ENCODE results near the gene RHOF.

DNA sequence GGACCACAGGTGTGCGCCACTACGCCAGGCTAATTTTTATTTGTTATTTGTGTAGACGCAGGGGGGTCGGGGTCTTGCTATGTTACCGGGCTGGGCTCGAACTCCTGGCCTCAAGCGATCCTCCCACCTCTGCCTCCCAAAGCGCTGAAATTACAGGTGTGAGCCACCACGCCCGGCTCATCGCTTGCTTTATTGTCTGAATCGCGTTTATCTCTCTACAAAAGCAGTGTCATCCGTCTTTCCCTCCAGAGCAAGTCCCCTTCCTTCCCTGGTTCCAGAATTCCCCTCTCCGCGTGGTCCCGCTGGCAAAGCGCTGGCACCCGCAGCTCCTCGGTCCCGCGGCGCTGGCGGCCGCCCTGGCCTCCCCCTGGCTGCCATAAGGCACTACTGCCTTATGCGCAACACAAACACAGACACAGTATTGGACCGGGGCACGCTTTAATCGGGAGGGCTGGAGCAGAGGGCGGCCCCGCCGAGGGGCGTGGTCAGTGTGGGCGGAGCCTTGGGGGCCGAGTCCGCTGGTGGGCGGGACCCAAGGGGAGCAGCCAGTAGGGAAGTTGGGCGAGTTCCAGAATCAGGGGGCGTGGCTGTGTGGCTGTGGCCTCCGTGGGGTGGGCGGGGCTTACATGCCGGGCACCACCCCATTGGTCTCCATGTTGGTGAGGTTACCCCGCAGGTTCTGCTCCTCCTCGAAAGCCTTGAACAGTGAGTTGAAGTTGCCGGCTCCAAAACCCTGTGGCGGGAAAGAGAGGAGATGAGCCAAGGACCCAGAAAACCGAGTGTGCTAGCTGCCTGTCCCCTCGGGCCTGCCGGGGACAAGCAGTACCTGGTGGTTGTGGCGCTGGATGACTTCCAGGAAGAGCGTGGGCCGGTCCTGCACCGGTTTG is 45.9 kb upstream of the RHOF start:
- TF ChIP-seq, protein P1, sequence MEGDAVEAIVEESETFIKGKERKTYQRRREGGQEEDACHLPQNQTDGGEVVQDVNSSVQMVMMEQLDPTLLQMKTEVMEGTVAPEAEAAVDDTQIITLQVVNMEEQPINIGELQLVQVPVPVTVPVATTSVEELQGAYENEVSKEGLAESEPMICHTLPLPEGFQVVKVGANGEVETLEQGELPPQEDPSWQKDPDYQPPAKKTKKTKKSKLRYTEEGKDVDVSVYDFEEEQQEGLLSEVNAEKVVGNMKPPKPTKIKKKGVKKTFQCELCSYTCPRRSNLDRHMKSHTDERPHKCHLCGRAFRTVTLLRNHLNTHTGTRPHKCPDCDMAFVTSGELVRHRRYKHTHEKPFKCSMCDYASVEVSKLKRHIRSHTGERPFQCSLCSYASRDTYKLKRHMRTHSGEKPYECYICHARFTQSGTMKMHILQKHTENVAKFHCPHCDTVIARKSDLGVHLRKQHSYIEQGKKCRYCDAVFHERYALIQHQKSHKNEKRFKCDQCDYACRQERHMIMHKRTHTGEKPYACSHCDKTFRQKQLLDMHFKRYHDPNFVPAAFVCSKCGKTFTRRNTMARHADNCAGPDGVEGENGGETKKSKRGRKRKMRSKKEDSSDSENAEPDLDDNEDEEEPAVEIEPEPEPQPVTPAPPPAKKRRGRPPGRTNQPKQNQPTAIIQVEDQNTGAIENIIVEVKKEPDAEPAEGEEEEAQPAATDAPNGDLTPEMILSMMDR (IDR thresholded peaks at IDR 0.05): peak in 11 of 12 donors; percentile 29 to 62 (median 48)
- TF ChIP-seq POLR2A (IDR thresholded peaks at IDR 0.05): peak in 1 of 2 donors; percentile 78

Measured in heart left ventricle (tissue), 13 donors.